K562 (cell line): Measurements from ENCODE around the gene COP1. TPM values are rescaled to one million over a fixed set of nuclear protein-coding genes. Genes with fewer than 3 reads are reported as not detected.

ENCODE experiments used
- ATAC-seq: fragments of 200-7000 bp; cut with Tn5 transposase; 3 replicates; pipeline ENCODE4 v1.9.1; 2020; ENCODE audit warnings: moderate library complexity
- BruUV-seq: library from RNA; stranded (reverse); fragments of 400-500 nt; replicated peaks from 2 replicates; lab custom pipeline; 2021; lab: Mats Ljungman, UMichigan
- CTCF ChIA-PET: fragments of 300-600 bp; formaldehyde crosslinking; extraction: SDS; loops from one replicate; lab custom pipeline; 2021; ENCODE audit warnings: low intra/inter-chr PET ratio; lab: Yijun Ruan, JAX
- POLR2A ChIA-PET: fragments of 300-600, 350-650 bp; sonication (Branson Sonifier 250); formaldehyde crosslinking; extraction: SDS; loops from one replicate; lab custom pipeline; 2021; ENCODE audit warnings: antibody characterized with exemption, inconsistent platforms; lab: Yijun Ruan, JAX
- DNase-seq, 4 experiments: peaks; one replicate each; pipeline versions ENCODE4 v3.0.0 to v3.0.0-alpha.2; 2011 to 2018; ENCODE audit warnings: low spot score in 3 of 4, mixed read lengths in 3 of 4; ENCODE audit errors: extremely low read depth in 1 of 4
- FAIRE-seq: peaks from 2 replicates; lab custom pipeline; 2011; peaks lifted over from hg19 to GRCh38; lab: Jason Lieb, UNC
- H2AFZ ChIP-seq: 2 replicates; pipeline ENCODE4 v1.6.0; 2011; ENCODE audit warnings: low read depth, low read length, control low read depth, inconsistent platforms
- H3K27ac ChIP-seq: fragments of 200-600 bp; 3 replicates; pipeline ENCODE4 v1.8.0; 2011; ENCODE audit warnings: low read depth, mild to moderate bottlenecking, control low read depth, inconsistent platforms, low read length, moderate library complexity, mixed read lengths; ENCODE audit errors: extremely low read depth
- H3K27me3 ChIP-seq, 2 experiments: fragments of 300-600 bp in 1 of 2; 2 replicates in 1 of 2; 3 replicates in 1 of 2; pipeline versions ENCODE4 v1.6.0 to v1.8.0; 2011; ENCODE audit warnings: inconsistent platforms in 2 of 2, low read length in 2 of 2, mild to moderate bottlenecking in 1 of 2, mixed read lengths in 1 of 2, moderate library complexity in 1 of 2; ENCODE audit not compliant: control insufficient read depth in 2 of 2, insufficient read depth in 2 of 2
- H3K36me3 ChIP-seq: fragments of 300-600 bp; 3 replicates; pipeline ENCODE4 v1.8.0; 2011; ENCODE audit warnings: mild to moderate bottlenecking, low read length, inconsistent platforms; ENCODE audit not compliant: control insufficient read depth, insufficient read depth
- H3K4me1 ChIP-seq, 2 experiments: fragments of 200-600 bp in 1 of 2; replicated peaks in 1 of 2; 2 replicates in 1 of 2; 3 replicates in 1 of 2; pipeline versions ENCODE4 v1.5.1 to v1.8.0; 2011; ENCODE audit warnings: inconsistent platforms in 2 of 2, low read length in 2 of 2, mild to moderate bottlenecking in 1 of 2, mixed read lengths in 1 of 2, moderate library complexity in 1 of 2; ENCODE audit not compliant: control insufficient read depth in 2 of 2, insufficient read depth in 2 of 2
- H3K4me2 ChIP-seq: 2 replicates; pipeline ENCODE4 v1.6.1; 2011; ENCODE audit warnings: low read length, control low read depth, inconsistent platforms, mixed read lengths; ENCODE audit not compliant: insufficient read depth
- H3K4me3 ChIP-seq: fragments of 200-600 bp; sonication (generic), shearing (Covaris generic); 2 replicates; pipeline ENCODE4 v1.5.1; 2016; ENCODE audit warnings: control low read depth, inconsistent platforms
- H3K79me2 ChIP-seq: fragments of 200-600 bp; 3 replicates; pipeline ENCODE4 v1.8.0; 2011; ENCODE audit warnings: low read length, inconsistent platforms; ENCODE audit not compliant: control insufficient read depth, insufficient read depth
- H3K9ac ChIP-seq, 2 experiments: 2 replicates each; pipeline versions ENCODE4 v1.6.0 to v1.6.1; 2011; ENCODE audit warnings: low read depth in 2 of 2, low read length in 2 of 2, control low read depth in 1 of 2, inconsistent platforms in 1 of 2, mild to moderate bottlenecking in 1 of 2, mixed read lengths in 1 of 2; ENCODE audit not compliant: insufficient read depth in 1 of 2
- H3K9me1 ChIP-seq: one replicate; pipeline ENCODE4 v1.6.0; 2011; ENCODE audit warnings: inconsistent platforms, mild to moderate bottlenecking, low read length, moderate library complexity; ENCODE audit not compliant: control insufficient read depth, insufficient read depth
- H3K9me3 ChIP-seq: replicated peaks from 2 replicates; pipeline ENCODE4 v1.5.1; 2011; ENCODE audit warnings: low read depth, low read length, inconsistent platforms; ENCODE audit not compliant: control insufficient read depth, insufficient read depth
- H4K20me1 ChIP-seq: replicated peaks from 2 replicates; pipeline ENCODE4 v1.6.1; 2011; ENCODE audit warnings: low read length, inconsistent platforms, mixed read lengths; ENCODE audit not compliant: control insufficient read depth, insufficient read depth
- FOXP4 ChIP-seq: sonication (generic); formaldehyde crosslinking; IDR thresholded peaks from 2 replicates; pipeline ENCODE4 v1.8.0; 2022; ENCODE audit warnings: mild to moderate bottlenecking, missing genetic modification reagents, borderline replicate concordance
- KLF1 ChIP-seq: fragments of 450-650 bp; IDR thresholded peaks from 2 replicates; pipeline ENCODE4 v1.6.1; 2016; ENCODE audit warnings: missing genetic modification characterization, missing compliant biosample characterization
- NR4A1 ChIP-seq, 2 experiments: fragments of 250-450 bp in 1 of 2; fragments of 450-650 bp in 1 of 2; sonication (Bioruptor Pico) in 1 of 2; IDR thresholded peaks; 2 replicates each; pipeline versions ENCODE4 v1.4.0 to v1.6.1; 2016 to 2020; ENCODE audit warnings: mild to moderate bottlenecking in 2 of 2, missing compliant biosample characterization in 1 of 2, missing genetic modification characterization in 1 of 2, moderate library complexity in 1 of 2
- RBFOX2 ChIP-seq: fragments of 200-400 bp; formaldehyde crosslinking; IDR thresholded peaks from 2 replicates; pipeline ENCODE4 v1.6.1; 2017; ENCODE audit warnings: low read depth, mild to moderate bottlenecking, low read length, moderate library complexity
- SAFB2 ChIP-seq: fragments of 200-400 bp; formaldehyde crosslinking; IDR thresholded peaks from 2 replicates; pipeline ENCODE4 v1.6.1; 2018; ENCODE audit warnings: borderline replicate concordance, low read length, low read depth, moderate library complexity; ENCODE audit not compliant: severe bottlenecking
- WGBS: fragments of 100-300 bp; shearing (Covaris generic); methylation state at CpG from one replicate; pipeline ENCODE4 v1.1.6; 2016; ENCODE audit warnings: low coverage, mixed read lengths; ENCODE audit not compliant: insufficient coverage; ENCODE audit errors: missing lambda C conversion rate; 5-methylcytosine and 5-hydroxymethylcytosine counted together
- in situ Hi-C: fragments of 300-500 bp; cut with MboI; formaldehyde crosslinking; loops from 4 replicates; pipeline ENCODE4 v1.15.0; 2018; ENCODE audit warnings: inconsistent platforms, mixed read lengths
- intact Hi-C: fragments of 100-400 bp; cut with micrococcal nuclease; formaldehyde crosslinking; loops from 2 replicates; pipeline ENCODE4 v1.14.2; 2022
- polyA plus RNA-seq, 8 experiments: library from polyadenylated mRNA; depleted of rRNA in 4 of 8; stranded (reverse) in 5 of 8; unstranded in 3 of 8; fragments of >200 nt; fragmentation: Nextera tagmentation in 2 of 8; fragmentation: Illumina TruSeq in 1 of 8; extraction: Ambion mirVana in 2 of 8; extraction: Trizol in 1 of 8; gene quantifications; 2 replicates each; pipeline versions ENCODE4 v1.2.1 to v1.2.3, GENCODE V29; 2011 to 2014; ENCODE audit warnings: inconsistent platforms in 1 of 8, missing spikeins in 1 of 8
- total RNA-seq, 7 experiments: library from RNA; depleted of rRNA in 6 of 7; stranded (reverse); fragments of >200 nt in 6 of 7; fragmentation: Illumina TruSeq in 2 of 7; extraction: Trizol in 2 of 7; gene quantifications; 2 replicates each; pipeline versions ENCODE4 v1.2.1 to v1.2.3, GENCODE V29; 2011 to 2021; ENCODE audit warnings: low replicate concordance in 1 of 7

Gene COP1
- total and polyA plus RNA-seq, 9 of the 15 experiments (the other 6 are each of a cell fraction or from before 2014, with no cell fraction given): 25.8 to 77.7 (median 58.6) TPM

DNA sequence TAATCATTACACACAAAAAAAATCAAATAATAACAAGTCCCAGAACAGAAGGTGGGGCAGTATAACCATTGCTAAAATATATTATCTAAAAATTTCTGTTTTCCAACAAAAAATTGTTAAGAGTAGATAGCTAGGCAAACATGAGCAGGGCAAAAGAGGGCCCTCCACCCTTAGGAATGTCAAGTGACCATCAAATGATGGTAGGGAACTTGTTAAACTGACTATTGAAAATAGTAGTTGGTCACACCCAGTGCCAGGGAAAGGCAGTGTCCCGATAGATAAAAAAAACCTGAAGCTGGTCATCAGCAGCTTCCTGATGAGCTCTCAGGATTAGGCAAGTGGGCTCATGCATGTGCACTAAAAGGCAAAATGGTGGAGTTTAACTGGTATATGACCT is 18.4 kb upstream of the COP1 start:
- H3K4me3 ChIP-seq: no peak overlapping the region
- no peak overlapping the region for H3K27ac ChIP-seq
- no peaks in the 10 kb centered on the region for H3K36me3 ChIP-seq
- ChIA-PET POLR2A (interaction anchor here (0.9 to 1.1 kb wide), 2 partner anchors 13 to 18 kb away, joined by 3 to 8 read pairs; partner anchors contain the start of gene COP1), CTCF (no interaction called here)
- no peak overlapping the region for H3K4me2 ChIP-seq
- H2AFZ ChIP-seq: no peak overlapping the region
- no peaks in the 10 kb centered on the region for H3K9me3 ChIP-seq
- no peak for TF ChIP-seq KLF1 (tag)
- TF ChIP-seq SAFB2: no peak
- H3K79me2 ChIP-seq: no peaks in the 10 kb centered on the region
- H3K9me1 ChIP-seq: no peaks in the 10 kb centered on the region
- ATAC-seq (no peak), FAIRE-seq (no peak), DNase-seq (no peak)
- H3K27me3 ChIP-seq: peaks cover 0 to 2% of the 10 kb centered on the region in 2 experiments; a peak in 1 of 5 replicates
- intact Hi-C loops (no loop called here), in situ Hi-C loops (no loop called here)
- no peak overlapping the region for H3K9ac ChIP-seq
- WGBS: 6% methylated on average over 1 of the region's 1 CpG
- BruUV-seq: no TSS peak
- no peaks in the 10 kb centered on the region; a peak in 1 of 5 replicates for H3K4me1 ChIP-seq
- H4K20me1 ChIP-seq: no peaks in the 10 kb centered on the region

- Histone ChIP-seq H2AFZ (no peak overlapping the region), H3K9me3 (no peaks in the 10 kb centered on the region), H3K36me3 (no peaks in the 10 kb centered on the region), H4K20me1 (no peaks in the 10 kb centered on the region), H3K9ac (no peak overlapping the region), H3K4me1 (no peaks in the 10 kb centered on the region; a peak in 1 of 5 replicates), H3K9me1 (no peaks in the 10 kb centered on the region), H3K27ac (no peak overlapping the region), H3K4me2 (no peak overlapping the region), H3K27me3 (0 out of 5 replicates have a peak, but pooled peaks cover 0 to 2% of the 10 kb centered on the region in 2 experiments), H3K79me2 (no peaks in the 10 kb centered on the region), H3K4me3 (no peak overlapping the region)
- intact Hi-C loops: no loop called here
- ATAC-seq (no peak), FAIRE-seq (peak; percentile 61), DNase-seq (no peak)
- no TSS peak for BruUV-seq
- ChIA-PET POLR2A (interaction anchor here (0.7 to 1.5 kb wide), 3 partner anchors 12 to 29 kb away, joined by 3 to 4 read pairs (median 4); no protein-coding TSS in a partner anchor), CTCF (no interaction called here)
- WGBS: 29% methylated on average over 1 of the region's 1 CpG
- in situ Hi-C loops: no loop called here
- TF ChIP-seq FOXP4 (CRISPR knock-in tag) (no peak), NR4A1 (CRISPR knock-in tag; IDR thresholded peaks at IDR 0.05) (no peak), NR4A1 (tag; IDR thresholded peaks at IDR 0.05) (no peak), RBFOX2 (no peak)
These were observed 15.1 kb upstream of the COP1 start for GRCh38 chr1:176222196-176222595.
